ENCODE results near the gene PPTC7.

PPTC7 gene

GRCh38 chr12:110579535-110580253 is 3.4 kb downstream of the PPTC7 start:
- Histone ChIP-seq H3K27me3 (ENCODE audit: low read depth, low read length) (no peaks in the 10 kb centered on the region), H3K27ac (ENCODE audit: low read length) (peak overlapping the region; percentile 80; the same call in 1 of the 2 replicates), H3K9me3 (ENCODE audit: insufficient read depth, low read length) (no peaks in the 10 kb centered on the region), H2AFZ (ENCODE audit: low read depth, low read length) (no peak overlapping the region), H4K20me1 (ENCODE audit: insufficient read depth, low read length) (peaks cover 71% of the 10 kb centered on the region), H3K4me3 (ENCODE audit: low read length) (peak overlapping the region; percentile 60), H3K4me2 (ENCODE audit: low read length) (peak overlapping the region; percentile 71), H3K36me3 (replicated peaks; ENCODE audit: low read depth, low read length) (peaks cover 19% of the 10 kb centered on the region), H3K9ac (ENCODE audit: low read length) (no peak overlapping the region), H3K4me1 (ENCODE audit: low read length) (peaks cover 51% of the 10 kb centered on the region), H3K79me2 (ENCODE audit: low read length) (peaks cover 84% of the 10 kb centered on the region)
- TF ChIP-seq EZH2phosphoT487 (IDR thresholded peaks at IDR 0.05; ENCODE audit: low read depth) (no peak), CTCF (IDR thresholded peaks at IDR 0.05; ENCODE audit: low read depth, low read length) (no peak)

- H3K79me2 ChIP-seq (ENCODE audit: low read length) = peaks cover 92% of the 10 kb centered on the region
- H2AFZ ChIP-seq (ENCODE audit: low read depth, low read length) = no peak overlapping the region
- H3K27me3 ChIP-seq (ENCODE audit: low read depth, low read length) = no peaks in the 10 kb centered on the region
- H4K20me1 ChIP-seq (ENCODE audit: insufficient read depth, low read length) = peaks cover 78% of the 10 kb centered on the region
- peak overlapping the region; percentile 29 for H3K9ac ChIP-seq (ENCODE audit: low read length)
- H3K4me3 ChIP-seq (ENCODE audit: low read length) = peak overlapping the region; percentile 60
- H3K4me1 ChIP-seq (ENCODE audit: low read length) = peaks cover 49% of the 10 kb centered on the region
- H3K4me2 ChIP-seq (ENCODE audit: low read length) = peak overlapping the region; percentile 71
- TF ChIP-seq CTCF (IDR thresholded peaks at IDR 0.05; ENCODE audit: low read depth, low read length) = no peak
- no peak for TF ChIP-seq EZH2phosphoT487 (IDR thresholded peaks at IDR 0.05; ENCODE audit: low read depth)
- peaks cover 24% of the 10 kb centered on the region for H3K36me3 ChIP-seq (replicated peaks; ENCODE audit: low read depth, low read length)
- H3K9me3 ChIP-seq (ENCODE audit: insufficient read depth, low read length) = no peaks in the 10 kb centered on the region
- peak overlapping the region; percentile 80 for H3K27ac ChIP-seq (ENCODE audit: low read length)
These were observed 4.2 kb downstream of the PPTC7 start for GRCh38 chr12:110578694-110579534.

GRCh38 chr12:110577864-110578693 is 5.0 kb downstream of the PPTC7 start:
- Histone ChIP-seq H3K36me3 (replicated peaks; ENCODE audit: low read depth, low read length) (peaks cover 29% of the 10 kb centered on the region), H3K9me3 (ENCODE audit: insufficient read depth, low read length) (peaks cover 5% of the 10 kb centered on the region; the same call in 1 of the 2 replicates), H3K4me3 (ENCODE audit: low read length) (peak overlapping the region; percentile 60), H3K9ac (ENCODE audit: low read length) (peak overlapping the region; percentile 29), H3K27ac (ENCODE audit: low read length) (peak overlapping the region; percentile 80), H3K4me2 (ENCODE audit: low read length) (peak overlapping the region; percentile 71), H3K79me2 (ENCODE audit: low read length) (peaks cover 100% of the 10 kb centered on the region), H2AFZ (ENCODE audit: low read depth, low read length) (no peak overlapping the region), H4K20me1 (ENCODE audit: insufficient read depth, low read length) (peaks cover 83% of the 10 kb centered on the region), H3K27me3 (ENCODE audit: low read depth, low read length) (no peaks in the 10 kb centered on the region), H3K4me1 (ENCODE audit: low read length) (peaks cover 45% of the 10 kb centered on the region)
- TF ChIP-seq EZH2phosphoT487 (IDR thresholded peaks at IDR 0.05; ENCODE audit: low read depth) (no peak), CTCF (IDR thresholded peaks at IDR 0.05; ENCODE audit: low read depth, low read length) (no peak)
